HG03280 (cell line): ENCODE results near the gene INPP4B.
A peak's percentile ranks its signal among the peaks of the same experiment; 100 is the strongest.

Experiments
- ATAC-seq: cut with Tn5 transposase; IDR thresholded peaks from one replicate; pipeline ENCODE4 v1.9.1; 2021; ENCODE audit warnings: mild to moderate bottlenecking, moderate library complexity; ENCODE audit not compliant: unreplicated experiment

Gene INPP4B

DNA sequence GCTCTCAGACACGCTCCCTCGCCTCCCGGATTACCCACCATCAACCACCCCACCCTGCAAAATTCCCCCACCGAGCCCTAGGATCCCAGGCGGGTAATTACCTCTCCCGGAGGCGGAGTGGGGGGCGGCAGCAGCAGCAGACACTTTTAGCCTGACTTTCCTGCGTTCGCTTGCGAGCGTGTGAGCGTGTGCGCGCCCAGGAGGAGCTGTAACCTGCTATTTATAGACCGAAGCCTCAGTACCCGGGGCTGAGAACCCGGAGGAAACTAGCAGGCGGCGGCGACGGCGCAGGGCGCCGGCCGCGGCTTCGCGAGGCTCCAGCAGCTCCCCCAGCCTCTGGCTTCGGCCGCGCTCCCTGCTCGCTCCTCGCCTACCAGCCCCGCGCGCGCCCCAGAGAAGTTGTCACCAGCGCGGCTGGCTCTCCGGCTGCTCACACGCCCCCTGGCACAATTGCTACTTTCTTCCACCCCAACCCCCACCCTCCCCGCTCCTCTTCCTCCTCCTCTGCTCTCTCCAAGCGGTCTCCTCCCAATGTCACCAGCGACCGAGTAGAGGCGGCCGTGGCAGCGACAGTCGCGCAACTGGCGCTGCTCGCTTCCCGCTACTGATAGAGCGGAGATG, at the start of gene INPP4B:
Gene INPP4B, minus strand, starts transcription at position 194 of the 621 bp plus-strand sequence.
- peak; percentile 43 for ATAC-seq

DNA sequence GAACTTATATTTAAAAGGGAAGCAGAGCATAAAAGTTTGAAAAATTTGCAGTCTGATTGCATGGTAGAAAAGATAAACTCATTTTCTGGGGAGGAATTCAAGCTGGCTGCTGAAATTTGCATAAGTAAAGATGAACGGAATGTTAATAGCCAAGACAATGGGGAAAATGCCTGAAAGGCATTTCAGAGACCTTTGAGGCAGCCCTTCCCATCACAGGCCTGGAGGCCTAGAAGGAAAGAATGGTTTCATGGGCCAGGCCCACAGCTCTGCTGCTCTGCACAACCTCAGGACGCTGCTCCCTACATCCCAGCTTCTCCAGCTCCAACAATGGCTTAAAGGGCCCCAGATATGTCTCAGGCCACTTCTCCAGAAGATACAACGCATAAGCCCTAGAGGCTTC, 46.9 kb upstream of the INPP4B start:
- ATAC-seq, result no peak

GRCh38 chr4:142886566-142886965, 40.5 kb upstream of the INPP4B start:
- no peak for ATAC-seq

DNA sequence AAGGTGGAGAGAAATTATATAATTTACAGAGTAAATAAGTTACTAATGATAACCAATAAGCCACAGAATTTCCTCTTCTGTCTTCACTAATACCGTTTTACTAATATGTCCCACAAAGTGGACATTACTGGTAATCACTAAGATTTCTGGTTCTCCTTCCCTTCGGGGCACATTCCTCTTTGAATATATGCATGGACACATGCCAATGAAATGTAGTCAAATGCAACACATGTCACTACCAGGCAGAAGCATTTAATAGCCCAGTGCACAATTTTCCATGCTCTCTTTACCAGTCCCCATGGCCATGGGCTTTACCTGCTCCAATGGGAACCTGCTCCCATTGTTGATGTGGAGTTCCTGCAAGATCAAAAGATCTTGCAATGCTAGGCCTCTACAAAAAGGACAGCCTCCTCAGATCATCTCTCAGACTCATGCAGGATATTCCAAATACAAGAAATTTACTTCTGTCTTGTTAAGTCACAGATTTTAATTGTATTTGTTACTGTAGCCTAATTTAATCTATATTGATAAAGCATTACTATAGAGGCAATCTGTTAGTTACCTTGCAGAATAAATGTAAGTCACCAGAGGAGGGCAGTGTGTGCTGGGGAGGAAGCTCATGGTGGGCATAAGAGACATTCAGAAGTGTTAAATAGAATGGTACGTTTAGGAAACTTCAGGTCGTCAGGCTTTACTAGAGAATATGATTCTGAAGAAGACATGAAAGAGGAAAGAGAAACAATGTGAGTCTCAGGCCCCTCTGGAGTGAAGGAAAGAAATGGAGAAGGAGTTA, 37.1 kb upstream of the INPP4B start:
- ATAC-seq, result no peak

DNA sequence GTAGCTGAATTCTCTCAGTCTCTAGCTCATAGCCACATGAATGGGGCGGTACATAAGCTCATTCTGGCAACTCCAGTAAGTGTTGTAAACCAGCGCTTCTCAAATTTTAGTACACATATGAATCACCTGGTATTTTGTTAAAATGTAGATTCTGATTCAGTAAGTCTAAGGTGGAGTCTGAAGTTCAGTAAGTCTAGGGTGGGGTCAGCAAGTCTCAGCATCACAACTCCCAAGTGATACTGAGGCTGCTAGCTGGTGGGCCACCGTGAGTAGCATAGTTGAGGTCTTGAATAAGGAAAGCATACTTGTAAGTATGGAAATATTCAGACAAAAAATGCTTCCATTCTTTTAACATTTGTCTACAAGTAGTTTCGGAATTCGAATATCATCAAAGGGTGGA, 36.1 kb upstream of the INPP4B start:
- ATAC-seq, result no peak

DNA sequence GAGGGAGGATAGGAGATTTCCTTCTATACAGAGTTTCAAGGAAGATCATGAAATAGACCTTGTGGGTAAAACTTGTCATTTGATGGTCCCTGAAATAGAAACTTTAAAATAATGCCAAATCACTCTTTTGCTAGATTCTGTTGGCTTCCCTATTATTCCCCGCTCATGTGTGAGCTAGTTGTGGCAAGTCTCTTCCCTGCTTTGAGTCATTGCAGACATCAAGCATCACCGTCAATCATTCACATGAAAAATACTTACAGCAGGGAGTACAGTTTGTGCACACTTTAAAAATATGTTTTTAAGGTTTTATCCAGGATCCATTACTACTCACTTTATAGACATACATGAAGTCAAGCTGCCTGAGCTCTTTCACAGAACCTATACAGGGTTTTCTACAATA, 35.2 kb upstream of the INPP4B start:
- ATAC-seq, result no peak

- no peak for ATAC-seq
Observed at GRCh38 chr4:142875117-142875516, 29.0 kb upstream of the INPP4B start.

- ATAC-seq, result no peak
Observed at GRCh38 chr4:142874684-142875083, 28.6 kb upstream of the INPP4B start.

- ATAC-seq, result no peak
Observed at GRCh38 chr4:142866685-142867084, 20.6 kb upstream of the INPP4B start.

DNA sequence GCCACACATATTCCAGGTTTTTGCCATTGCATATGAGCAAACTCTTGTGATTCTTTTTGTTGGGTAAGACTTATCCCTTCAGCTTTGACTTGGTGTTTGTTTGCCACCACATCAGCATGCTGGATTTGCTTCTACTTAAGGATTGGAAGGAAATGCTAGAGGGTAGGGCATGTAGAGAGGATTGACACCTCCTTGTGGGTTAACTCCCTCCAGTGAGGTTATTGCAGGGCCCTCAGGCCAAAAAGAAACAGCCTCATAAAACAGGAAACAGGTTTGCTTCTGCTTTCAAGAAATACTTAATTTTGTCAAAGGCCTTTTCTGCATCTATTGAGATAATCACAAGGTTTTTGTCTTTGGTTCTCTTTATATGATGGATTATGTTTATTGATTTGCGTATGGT, 15.2 kb upstream of the INPP4B start:
- ATAC-seq, result no peak

DNA sequence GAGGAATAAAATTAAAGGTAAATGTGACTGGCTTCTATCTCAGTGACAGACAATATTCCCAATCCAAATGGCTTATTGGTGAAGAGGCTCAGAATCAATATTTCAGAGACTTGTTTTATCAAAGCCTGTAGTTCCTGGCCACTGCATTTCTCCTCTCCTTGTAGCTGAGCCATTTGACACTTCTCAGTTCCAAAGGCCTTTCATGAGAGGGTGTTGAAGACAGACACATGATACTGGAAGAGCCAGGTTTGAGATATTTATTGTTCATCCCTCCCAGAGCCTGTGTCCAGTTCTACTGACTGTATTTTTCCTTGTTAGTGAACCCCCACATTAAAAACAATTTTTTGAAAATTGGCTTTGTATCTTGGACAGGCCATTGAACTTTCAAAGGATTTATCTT, 12.9 kb upstream of the INPP4B start:
- no peak for ATAC-seq

GRCh38 chr4:142858446-142858845, 12.3 kb upstream of the INPP4B start:
- ATAC-seq, result no peak

DNA sequence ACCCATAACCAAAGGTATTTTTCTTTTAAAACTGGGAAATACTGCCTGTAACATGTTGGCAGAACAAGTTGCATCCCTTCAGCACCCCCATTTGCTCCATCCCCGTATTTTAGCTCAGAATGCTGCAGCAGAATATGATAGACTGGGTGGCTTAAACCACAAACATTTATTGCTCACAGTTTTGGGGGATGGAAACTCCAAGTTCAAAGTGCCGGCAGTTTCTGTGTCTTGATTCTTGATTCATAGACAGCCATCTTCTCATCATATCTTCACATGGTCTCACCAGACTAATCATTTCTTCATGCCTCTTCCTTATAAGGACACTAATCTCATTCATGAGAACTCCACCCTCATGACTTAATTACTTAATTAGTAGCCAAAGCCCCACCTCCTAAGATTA, 10.5 kb upstream of the INPP4B start:
- no peak for ATAC-seq

DNA sequence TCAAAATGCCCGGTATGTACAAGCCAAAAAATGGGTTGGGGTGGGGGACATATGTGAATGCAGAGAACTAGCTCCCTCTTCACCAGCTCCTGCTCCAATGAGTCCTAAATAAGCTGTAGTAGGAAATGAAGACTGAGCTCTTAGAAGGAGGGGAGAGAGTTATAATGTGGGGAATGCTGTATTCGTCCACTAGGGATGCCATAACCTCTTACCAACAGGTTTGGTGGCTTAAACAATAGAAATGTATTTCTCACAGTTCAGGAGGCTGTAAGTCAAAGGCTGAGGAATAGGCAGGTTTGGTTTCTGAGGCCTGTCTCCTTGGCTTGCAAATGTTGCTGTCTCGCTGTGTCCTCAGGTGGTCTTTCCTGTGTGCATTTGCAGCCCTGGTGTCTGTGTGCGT, 4.4 kb upstream of the INPP4B start:
- no peak for ATAC-seq

DNA sequence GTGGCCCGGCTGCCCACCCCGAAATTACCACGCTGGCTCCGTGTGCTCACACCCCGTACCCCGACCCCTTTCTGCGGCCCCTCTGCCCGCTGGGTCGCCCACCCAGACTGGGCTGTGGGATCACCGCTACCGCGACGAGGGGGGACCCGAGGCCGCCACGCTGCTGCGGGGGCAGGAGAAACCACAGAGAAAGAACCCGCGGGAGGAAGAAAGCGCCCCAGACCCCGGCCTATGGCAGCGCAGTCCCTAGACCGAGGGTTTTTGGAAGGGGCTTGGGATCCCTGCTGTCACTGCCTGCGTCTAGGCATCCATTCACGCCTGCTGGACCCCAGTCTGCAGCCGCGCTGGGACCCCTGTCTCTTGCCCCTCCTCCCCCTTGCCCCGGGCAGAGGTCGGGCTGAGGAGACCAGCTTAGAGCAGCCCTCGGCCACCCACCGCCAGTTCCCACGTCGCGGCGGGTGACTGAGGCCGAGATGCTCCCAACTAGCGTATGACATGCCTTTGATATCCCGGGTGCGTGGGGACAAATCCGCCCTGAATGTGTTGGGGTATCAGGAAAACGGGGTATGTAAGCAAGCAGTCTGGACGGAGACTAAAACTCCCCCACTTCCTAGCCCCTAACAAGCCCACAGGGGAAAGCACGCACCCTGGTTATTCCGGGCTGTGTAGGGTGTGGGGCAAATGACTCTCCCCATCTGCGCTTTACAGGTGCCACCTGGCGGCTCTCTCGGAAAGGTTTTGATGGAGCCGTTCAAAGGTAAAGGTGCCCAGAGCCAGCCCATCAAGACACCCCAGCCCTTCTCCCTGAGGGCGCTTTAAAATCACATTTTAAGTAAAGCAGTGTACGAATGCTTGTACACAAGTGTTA, 862 bp upstream of the INPP4B start:
- no peak for ATAC-seq

DNA sequence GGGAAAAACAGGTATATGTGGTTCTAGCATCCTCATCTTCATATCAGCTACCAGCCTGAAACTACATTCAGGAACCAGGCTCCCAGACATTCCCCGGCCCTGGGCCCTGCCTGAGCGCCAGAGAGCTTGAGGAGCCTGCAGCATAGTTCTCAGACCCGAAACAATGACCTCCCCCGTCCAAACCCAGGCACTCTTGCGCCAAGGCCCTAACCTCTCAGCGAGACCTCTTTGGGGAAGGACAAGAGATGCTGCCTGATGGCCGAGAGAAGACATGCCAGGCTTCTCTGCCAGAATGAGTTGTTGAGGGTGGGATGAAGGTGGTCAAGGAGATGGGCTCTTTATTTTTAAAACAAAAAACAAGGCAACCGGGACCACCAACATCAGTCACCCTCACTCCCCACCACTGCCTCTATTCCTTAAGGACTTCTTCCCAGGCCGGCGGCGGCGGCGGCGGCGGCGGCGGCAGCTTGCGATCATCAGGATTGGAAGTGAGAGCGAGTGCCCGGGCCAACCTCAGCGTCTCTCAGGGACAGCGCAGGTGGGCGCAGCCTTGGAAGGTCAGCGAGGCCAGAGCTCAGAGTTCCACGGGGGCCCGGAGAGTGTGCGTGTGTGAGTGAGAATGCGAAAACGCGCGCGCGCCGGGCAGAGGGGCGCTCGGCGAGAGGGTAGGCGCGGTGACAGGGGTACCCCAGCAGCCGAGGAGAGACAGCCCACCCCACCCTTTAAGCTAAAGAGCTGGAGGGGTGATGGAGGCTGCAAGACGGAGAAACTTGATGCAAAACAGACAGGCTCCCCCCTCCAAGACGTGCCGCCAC, 601 bp downstream of the INPP4B start:
- no peak for ATAC-seq

DNA sequence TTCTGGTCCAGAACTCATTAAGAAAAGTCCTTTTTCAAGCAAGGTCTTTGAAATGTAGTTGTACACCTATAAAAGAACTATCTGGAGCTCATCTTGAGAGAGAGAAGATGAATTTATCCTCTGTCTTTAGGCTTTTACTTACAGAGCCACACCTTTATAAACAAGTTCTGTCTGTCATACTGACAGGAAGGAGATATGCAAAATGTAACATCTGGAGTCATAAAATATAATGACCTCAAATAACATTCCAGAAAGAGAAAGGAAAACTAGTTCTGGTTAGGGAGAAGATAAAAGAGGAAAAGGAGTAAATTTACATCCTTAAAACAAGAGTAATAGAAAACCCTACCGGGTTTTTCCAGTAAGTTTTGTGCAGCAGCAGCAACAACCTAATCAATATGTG, 1.3 kb downstream of the INPP4B start:
- no peak for ATAC-seq

- ATAC-seq, result no peak
Observed at GRCh38 chr4:142840516-142841123, 5.5 kb downstream of the INPP4B start.

DNA sequence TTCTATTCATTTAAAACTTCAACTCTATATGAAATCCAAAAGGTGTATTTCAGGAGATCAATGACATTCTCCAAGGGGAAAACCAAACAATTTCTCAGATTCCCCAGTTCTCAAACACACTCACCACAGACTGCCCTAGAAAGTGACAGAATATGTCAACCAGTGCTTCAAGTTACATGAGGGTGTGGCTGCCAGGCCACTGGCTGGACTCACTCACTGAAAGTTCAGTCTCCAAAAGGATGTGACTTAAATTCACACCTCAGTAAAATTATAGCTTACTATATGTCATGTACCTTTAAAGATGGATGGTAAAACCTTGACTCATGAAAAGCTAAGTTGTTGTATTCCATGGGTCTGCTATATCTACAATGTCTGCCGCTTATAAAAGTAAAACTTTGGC, 7.3 kb downstream of the INPP4B start:
- ATAC-seq, result no peak

DNA sequence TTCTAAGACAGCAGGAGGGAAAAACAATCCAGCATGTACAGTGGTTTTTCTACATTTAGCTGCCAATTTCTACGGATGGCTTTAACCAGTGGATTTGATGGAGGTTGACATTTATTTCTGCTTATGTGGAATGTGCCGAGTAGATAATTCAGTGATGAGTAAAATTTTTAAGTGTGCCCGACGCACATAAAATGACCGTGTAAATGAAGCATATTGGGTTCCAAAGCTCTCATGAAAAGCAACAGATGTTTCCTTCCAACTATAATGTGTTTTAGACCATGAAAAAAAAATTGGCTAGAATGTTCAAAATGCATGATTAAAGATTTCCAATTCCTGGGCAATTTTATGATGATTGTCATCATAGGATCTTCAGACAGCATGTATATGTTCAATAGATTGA, 14.1 kb downstream of the INPP4B start:
- no peak for ATAC-seq
